GM21786 (cell line): ENCODE measurements around the gene NSA2.

ENCODE experiments used
- ATAC-seq: cut with Tn5 transposase; IDR thresholded peaks from one replicate; pipeline ENCODE4 v1.9.1; 2021; ENCODE audit not compliant: unreplicated experiment

Gene NSA2

GRCh38 chr5:74810915-74811314 lies 43.9 kb downstream of the NSA2 start:
- no peak for ATAC-seq

- no peak for ATAC-seq
Measured at GRCh38 chr5:74816875-74817274, 49.8 kb downstream of the NSA2 start.

GRCh38 chr5:74822288-74822687 lies 55.2 kb downstream of the NSA2 start:
- ATAC-seq = no peak

- ATAC-seq = no peak
Measured at GRCh38 chr5:74829413-74829812, 62.4 kb downstream of the NSA2 start.
